ENCODE data around the gene ACTR5. TPM values are rescaled to one million over a fixed set of nuclear protein-coding genes. Genes with fewer than 3 reads are reported as not detected.
A peak's percentile ranks its signal among the peaks of the same experiment; 100 is the strongest.

ACTR5 gene
- total and polyA plus RNA-seq, 2 of the 13 experiments (the other 11 are each of a cell fraction or from before 2014, with no cell fraction given), result 19.5 to 20.5 TPM

DNA sequence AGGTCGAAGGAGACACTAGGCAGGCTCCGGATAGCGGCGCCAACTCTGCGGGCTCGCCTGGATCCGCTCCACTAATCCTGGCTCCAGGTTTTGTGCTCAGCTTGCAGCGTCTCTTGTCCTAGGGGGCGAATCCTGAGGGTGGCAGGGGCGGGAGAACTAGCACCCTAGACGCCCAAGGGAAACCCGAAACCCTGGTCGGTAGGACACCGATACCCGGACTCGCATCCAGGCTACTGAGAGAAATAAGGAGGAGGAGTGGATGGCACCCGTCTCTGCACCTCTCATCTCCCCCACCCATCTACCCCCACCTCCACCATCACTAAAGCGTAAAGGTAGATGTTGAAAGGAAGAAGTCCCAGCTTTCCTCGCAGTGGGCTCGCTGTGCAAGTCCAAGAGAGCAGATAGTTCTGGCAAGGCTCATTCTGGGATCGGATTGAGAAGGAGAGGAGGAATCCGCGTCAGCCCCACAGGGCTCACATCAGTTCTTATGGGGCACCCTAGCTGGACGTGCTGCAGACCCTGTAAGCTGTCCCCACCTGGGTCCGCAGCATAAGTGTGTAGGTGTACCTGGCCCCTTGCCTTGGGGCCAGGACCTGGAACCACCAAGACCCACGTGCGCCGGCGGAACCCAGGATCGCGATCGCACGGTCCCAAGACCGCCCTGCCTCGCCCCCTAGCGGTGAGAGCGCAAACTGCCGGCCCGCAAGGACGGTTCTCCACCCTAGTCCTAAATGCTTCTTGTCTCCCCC lies 17.1 kb upstream of the ACTR5 start (continued):
- TF ChIP-seq ZNF605 (CRISPR knock-in tag; IDR thresholded peaks at IDR 0.05) (0 out of 2 replicates have a peak, but pooled peaks have one; percentile 46), CBX2 (IDR thresholded peaks at IDR 0.05; ENCODE audit: low read depth, low read length) (no peak), CBX2 (CRISPR knock-in tag; IDR thresholded peaks at IDR 0.05; ENCODE audit: low read depth) (0 out of 2 replicates have a peak, but pooled peaks have one; percentile 93), NCOA2 (CRISPR knock-in tag; IDR thresholded peaks at IDR 0.05) (no peak), XRCC5 (optimal IDR thresholded peaks at IDR 0.05; ENCODE audit: low read length) (peak; percentile 96), JUNB (CRISPR knock-in tag; IDR thresholded peaks at IDR 0.05; ENCODE audit: borderline replicate concordance) (no peak), ZNF724P (CRISPR knock-in tag; IDR thresholded peaks at IDR 0.05; ENCODE audit: borderline replicate concordance) (no peak), ZC3H4 (CRISPR knock-in tag; IDR thresholded peaks at IDR 0.05; ENCODE audit: borderline replicate concordance) (no peak), SAP130 (CRISPR knock-in tag; IDR thresholded peaks at IDR 0.05; ENCODE audit: low read depth) (peak; percentile 67), ZNF296 (CRISPR knock-in tag; conservative IDR thresholded peaks at IDR 0.05) (no peak), SP2 (CRISPR knock-in tag; IDR thresholded peaks at IDR 0.05) (peak; percentile 56; the same call in 1 of the 2 replicates), ZNF329 (CRISPR knock-in tag; IDR thresholded peaks at IDR 0.05; ENCODE audit: low read depth) (0 out of 2 replicates have a peak, but pooled peaks have one; percentile 19), ZBTB38 (CRISPR knock-in tag; IDR thresholded peaks at IDR 0.05) (no peak), ARHGAP35 (CRISPR knock-in tag; IDR thresholded peaks at IDR 0.05; ENCODE audit: borderline replicate concordance) (no peak), HCFC1 (IDR thresholded peaks at IDR 0.05; ENCODE audit: low read depth, low read length) (no peak)
- TF ChIP-seq, protein P1, sequence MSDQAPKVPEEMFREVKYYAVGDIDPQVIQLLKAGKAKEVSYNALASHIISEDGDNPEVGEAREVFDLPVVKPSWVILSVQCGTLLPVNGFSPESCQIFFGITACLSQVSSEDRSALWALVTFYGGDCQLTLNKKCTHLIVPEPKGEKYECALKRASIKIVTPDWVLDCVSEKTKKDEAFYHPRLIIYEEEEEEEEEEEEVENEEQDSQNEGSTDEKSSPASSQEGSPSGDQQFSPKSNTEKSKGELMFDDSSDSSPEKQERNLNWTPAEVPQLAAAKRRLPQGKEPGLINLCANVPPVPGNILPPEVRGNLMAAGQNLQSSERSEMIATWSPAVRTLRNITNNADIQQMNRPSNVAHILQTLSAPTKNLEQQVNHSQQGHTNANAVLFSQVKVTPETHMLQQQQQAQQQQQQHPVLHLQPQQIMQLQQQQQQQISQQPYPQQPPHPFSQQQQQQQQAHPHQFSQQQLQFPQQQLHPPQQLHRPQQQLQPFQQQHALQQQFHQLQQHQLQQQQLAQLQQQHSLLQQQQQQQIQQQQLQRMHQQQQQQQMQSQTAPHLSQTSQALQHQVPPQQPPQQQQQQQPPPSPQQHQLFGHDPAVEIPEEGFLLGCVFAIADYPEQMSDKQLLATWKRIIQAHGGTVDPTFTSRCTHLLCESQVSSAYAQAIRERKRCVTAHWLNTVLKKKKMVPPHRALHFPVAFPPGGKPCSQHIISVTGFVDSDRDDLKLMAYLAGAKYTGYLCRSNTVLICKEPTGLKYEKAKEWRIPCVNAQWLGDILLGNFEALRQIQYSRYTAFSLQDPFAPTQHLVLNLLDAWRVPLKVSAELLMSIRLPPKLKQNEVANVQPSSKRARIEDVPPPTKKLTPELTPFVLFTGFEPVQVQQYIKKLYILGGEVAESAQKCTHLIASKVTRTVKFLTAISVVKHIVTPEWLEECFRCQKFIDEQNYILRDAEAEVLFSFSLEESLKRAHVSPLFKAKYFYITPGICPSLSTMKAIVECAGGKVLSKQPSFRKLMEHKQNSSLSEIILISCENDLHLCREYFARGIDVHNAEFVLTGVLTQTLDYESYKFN (CRISPR knock-in tag; conservative IDR thresholded peaks at IDR 0.05), result no peak
- TF ChIP-seq, protein P2, sequence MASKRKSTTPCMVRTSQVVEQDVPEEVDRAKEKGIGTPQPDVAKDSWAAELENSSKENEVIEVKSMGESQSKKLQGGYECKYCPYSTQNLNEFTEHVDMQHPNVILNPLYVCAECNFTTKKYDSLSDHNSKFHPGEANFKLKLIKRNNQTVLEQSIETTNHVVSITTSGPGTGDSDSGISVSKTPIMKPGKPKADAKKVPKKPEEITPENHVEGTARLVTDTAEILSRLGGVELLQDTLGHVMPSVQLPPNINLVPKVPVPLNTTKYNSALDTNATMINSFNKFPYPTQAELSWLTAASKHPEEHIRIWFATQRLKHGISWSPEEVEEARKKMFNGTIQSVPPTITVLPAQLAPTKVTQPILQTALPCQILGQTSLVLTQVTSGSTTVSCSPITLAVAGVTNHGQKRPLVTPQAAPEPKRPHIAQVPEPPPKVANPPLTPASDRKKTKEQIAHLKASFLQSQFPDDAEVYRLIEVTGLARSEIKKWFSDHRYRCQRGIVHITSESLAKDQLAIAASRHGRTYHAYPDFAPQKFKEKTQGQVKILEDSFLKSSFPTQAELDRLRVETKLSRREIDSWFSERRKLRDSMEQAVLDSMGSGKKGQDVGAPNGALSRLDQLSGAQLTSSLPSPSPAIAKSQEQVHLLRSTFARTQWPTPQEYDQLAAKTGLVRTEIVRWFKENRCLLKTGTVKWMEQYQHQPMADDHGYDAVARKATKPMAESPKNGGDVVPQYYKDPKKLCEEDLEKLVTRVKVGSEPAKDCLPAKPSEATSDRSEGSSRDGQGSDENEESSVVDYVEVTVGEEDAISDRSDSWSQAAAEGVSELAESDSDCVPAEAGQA (IDR thresholded peaks at IDR 0.05; ENCODE audit: low read depth), result no peak
- TF ChIP-seq, protein P2 (CRISPR knock-in tag; IDR thresholded peaks at IDR 0.05; ENCODE audit: borderline replicate concordance), result no peak
- TF ChIP-seq, protein P3, sequence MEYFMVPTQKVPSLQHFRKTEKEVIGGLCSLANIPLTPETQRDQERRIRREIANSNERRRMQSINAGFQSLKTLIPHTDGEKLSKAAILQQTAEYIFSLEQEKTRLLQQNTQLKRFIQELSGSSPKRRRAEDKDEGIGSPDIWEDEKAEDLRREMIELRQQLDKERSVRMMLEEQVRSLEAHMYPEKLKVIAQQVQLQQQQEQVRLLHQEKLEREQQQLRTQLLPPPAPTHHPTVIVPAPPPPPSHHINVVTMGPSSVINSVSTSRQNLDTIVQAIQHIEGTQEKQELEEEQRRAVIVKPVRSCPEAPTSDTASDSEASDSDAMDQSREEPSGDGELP (IDR thresholded peaks at IDR 0.05; ENCODE audit: borderline replicate concordance, low read depth), result no peak
